ENCODE measurements around the gene RAB15.

Gene RAB15

DNA sequence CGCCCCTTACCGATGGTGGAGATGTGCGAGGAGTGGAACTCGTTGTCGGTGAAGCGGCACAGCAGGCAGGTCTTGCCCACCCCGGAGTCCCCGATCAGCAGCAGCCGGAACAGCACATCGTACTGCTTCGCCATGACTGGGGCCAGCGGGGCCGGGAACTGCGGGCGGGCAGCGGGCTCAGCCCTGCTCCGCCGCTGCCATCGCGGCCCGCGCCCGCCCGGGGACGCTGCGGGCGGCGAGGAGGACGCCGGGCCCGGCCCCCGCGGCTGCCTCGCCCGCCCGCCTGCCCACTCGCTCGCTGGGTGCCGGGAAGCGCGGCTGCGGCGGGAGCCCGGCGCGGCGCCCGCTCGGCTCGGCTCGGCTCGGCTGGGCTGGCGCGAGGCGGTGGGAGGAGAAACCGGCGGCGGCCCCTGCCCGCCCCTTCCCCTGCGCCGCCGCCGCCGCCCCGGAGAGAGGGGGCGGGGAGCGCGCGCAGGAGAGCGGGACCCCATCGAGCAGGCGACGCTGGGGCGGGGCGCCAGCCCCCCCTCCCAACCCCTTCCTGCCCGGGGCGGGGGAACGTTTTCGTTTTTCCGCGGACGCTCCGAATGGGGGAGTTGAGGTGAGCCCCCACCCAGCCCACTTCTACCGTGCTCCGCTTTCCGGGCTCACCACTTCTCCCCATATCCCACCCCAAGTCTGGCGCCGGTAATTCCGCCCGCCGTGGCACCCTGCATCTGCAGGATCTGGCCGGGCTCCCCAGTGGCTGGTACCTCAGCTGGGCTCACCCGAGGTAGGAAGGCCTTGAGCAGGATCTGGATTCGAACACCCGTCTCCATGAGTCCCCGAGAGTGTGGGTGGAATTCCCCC, at the start of gene RAB15:
RAB15 (minus strand) TSS at position 394 of the 849 bp plus-strand sequence; CDS start at position 134, 260 bp downstream.
- DNase-seq: peak; percentile 31

- peak; percentile 22 for DNase-seq
Observed at GRCh38 chr14:65019944-65020566, 47.9 kb upstream of the RAB15 start.

GRCh38 chr14:65016471-65016870, 44.3 kb upstream of the RAB15 start:
- DNase-seq: no peak

- DNase-seq: no peak
Observed at GRCh38 chr14:65015391-65015790, 43.3 kb upstream of the RAB15 start.

DNA sequence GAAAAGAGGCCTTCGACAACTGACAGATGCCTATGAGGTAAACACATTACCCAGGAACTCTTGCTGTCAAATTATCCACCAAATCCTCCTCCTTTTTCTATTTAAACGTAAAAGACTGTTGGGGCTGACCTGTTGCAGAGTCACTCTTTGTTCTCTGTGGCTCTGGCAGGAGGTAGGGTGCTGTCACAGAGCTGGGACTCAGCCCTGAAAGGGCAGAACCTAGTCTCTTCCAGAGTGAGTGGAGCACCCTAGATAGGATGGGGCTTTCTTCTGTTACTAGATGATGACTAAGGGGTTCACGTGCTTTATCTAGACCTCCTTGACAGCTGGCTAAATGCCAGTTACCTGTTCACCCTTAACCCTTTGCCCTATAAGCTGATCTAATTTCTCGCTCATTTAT, 40.2 kb upstream of the RAB15 start:
- no peak for DNase-seq

GRCh38 chr14:65011538-65011937, 39.4 kb upstream of the RAB15 start:
- DNase-seq: no peak

GRCh38 chr14:65010211-65010931, 38.2 kb upstream of the RAB15 start:
- DNase-seq: no peak

GRCh38 chr14:65007202-65007601, 35.1 kb upstream of the RAB15 start:
- no peak for DNase-seq

GRCh38 chr14:65006261-65006721, 34.2 kb upstream of the RAB15 start:
- DNase-seq: no peak

GRCh38 chr14:65003394-65003793, 31.3 kb upstream of the RAB15 start:
- peak; percentile 62 for DNase-seq

- DNase-seq: no peak
Observed at GRCh38 chr14:65002586-65003210, 30.6 kb upstream of the RAB15 start.

DNA sequence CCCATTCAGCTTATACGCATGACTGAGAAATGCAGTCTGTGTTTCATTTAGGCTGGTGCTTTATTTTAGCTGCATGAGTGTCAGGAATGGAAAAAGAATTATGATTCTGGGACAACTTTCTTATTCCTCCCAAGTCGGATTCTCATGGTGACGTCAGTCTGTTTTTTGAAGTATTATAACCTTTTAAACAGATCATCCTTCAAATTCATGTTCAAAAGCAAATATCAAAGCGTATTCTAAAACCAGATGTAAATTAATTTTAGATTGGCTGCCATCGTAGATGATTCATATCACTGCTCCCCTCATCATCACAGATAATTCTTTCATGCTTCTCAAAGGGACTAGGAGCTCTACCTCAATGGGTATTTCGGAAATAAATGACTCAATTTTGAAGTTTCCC, 29.6 kb upstream of the RAB15 start:
- DNase-seq: no peak

- no peak for DNase-seq
Observed at GRCh38 chr14:65000898-65001591, 28.9 kb upstream of the RAB15 start.

GRCh38 chr14:64998455-64998931, 26.4 kb upstream of the RAB15 start:
- peak; percentile 38 for DNase-seq

DNA sequence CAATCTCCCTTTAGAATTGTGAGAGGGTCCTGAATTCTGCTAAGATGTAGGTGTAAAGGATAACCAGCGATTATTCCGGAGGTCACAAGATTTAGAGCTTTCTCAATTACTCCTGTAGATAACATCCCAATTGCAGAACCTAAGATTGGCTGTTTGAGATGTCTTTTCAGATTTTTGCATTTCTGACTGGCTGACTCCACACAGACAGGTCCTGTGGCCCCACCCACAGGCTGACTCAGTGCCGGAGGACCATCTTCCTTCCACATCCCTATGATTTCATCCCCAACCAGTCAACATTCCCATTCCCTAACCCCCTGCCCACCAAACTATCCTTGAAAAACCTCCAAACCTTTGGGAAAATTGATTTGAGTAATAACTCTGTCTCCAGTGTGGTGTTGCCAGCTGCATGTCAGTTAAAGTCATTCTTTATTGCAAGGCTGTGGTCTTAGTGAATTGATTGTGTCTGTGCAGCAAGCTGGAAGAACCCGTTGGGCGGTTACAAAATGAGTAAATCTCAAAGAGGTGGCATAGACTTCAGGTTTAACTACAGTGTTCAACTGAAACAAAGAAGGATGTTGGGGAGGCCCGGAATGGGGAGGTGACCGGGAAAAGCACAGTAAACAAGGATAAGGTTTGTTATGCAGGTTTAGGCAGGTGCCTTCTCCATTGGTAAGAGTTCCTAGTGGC, 25.1 kb upstream of the RAB15 start:
- DNase-seq: peak; percentile 67

GRCh38 chr14:64995291-64995690, 23.2 kb upstream of the RAB15 start:
- DNase-seq: no peak

- no peak for DNase-seq
Observed at GRCh38 chr14:64994540-64994939, 22.4 kb upstream of the RAB15 start.

GRCh38 chr14:64993266-64993930, 21.3 kb upstream of the RAB15 start:
- no peak for DNase-seq

GRCh38 chr14:64992328-64992885, 20.3 kb upstream of the RAB15 start:
- DNase-seq: peak; percentile 66

DNA sequence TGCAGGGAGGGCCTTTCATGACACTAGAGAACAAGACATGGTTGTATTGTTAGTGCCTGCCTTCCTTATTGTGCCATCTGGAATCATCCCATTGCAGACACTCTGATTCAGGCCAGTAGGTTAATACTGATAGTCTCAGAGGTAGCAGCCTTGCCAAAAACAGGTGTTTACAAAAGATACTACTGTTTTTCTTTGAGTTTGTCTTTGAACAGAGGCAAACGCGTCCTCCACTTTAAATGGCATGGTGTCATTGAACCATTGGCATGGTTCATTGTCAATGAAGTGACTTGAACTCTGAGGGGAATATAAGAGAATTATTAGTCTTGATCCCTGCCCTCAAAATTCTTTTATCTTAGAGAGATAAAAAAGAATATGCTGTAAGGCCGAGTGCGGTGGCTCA, 18.8 kb upstream of the RAB15 start:
- no peak for DNase-seq

- peak; percentile 22 for DNase-seq
Observed at GRCh38 chr14:64990296-64990695, 18.2 kb upstream of the RAB15 start.
